ENCODE data around the gene GRK7.

Gene GRK7

DNA sequence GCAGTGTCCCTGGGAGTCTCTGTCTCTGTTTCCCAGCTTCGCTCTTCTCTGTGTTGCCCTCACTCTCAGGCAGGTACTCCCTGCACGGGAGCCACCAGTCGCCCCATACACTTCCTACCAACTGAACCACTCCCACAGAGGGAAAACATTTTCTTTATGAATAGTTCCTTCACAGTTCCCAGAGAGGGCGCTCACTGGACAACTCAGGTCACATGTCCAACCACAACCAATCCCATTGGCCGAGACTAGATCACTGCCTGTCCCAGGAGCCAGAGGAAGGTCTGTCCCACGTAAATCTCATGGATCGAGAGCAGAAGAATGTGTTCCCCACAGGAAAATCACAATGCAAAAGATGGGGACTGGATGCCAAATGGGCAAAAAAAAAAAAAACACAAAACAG lies 26.1 kb downstream of the GRK7 start:
- TF ChIP-seq, protein P1, sequence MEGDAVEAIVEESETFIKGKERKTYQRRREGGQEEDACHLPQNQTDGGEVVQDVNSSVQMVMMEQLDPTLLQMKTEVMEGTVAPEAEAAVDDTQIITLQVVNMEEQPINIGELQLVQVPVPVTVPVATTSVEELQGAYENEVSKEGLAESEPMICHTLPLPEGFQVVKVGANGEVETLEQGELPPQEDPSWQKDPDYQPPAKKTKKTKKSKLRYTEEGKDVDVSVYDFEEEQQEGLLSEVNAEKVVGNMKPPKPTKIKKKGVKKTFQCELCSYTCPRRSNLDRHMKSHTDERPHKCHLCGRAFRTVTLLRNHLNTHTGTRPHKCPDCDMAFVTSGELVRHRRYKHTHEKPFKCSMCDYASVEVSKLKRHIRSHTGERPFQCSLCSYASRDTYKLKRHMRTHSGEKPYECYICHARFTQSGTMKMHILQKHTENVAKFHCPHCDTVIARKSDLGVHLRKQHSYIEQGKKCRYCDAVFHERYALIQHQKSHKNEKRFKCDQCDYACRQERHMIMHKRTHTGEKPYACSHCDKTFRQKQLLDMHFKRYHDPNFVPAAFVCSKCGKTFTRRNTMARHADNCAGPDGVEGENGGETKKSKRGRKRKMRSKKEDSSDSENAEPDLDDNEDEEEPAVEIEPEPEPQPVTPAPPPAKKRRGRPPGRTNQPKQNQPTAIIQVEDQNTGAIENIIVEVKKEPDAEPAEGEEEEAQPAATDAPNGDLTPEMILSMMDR (IDR thresholded peaks at IDR 0.05; ENCODE audit: poor library complexity, severe bottlenecking) = no peak
- no peaks in the 10 kb centered on the region for H3K27me3 ChIP-seq (ENCODE audit: insufficient read depth, poor library complexity, severe bottlenecking)
- no peaks in the 10 kb centered on the region for H3K9me3 ChIP-seq (ENCODE audit: severe bottlenecking)
- H3K4me3 ChIP-seq (ENCODE audit: severe bottlenecking) = no peak overlapping the region
- H3K27ac ChIP-seq (ENCODE audit: poor library complexity, severe bottlenecking) = no peak overlapping the region
- DNase-seq (ENCODE audit: low spot score) = no peak
- H3K4me1 ChIP-seq (ENCODE audit: insufficient read depth, poor library complexity, severe bottlenecking) = no peaks in the 10 kb centered on the region
- no peaks in the 10 kb centered on the region for H3K36me3 ChIP-seq (ENCODE audit: low read depth)
- no peak for ATAC-seq (ENCODE audit: low read depth)

DNA sequence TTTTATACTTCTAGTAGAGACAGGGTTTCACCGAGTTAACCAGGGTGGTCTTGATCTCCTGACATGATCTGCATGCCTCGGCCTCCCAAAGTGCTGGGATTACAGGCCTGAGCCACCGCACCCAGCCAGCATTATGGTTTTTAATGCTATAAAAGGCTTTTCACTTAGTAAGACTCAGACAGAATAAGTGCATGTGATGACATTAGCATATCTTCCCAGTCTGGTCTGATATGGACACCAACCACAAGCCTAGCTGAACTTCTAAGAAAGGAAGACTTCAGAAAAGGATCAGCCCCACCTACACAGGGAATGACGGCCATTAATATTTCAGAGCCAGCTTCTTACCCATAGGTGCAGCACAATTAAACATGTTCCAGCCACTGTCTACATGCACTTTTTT lies 27.0 kb downstream of the GRK7 start:
- Histone ChIP-seq H3K9me3 (ENCODE audit: severe bottlenecking) (no peaks in the 10 kb centered on the region), H3K27me3 (ENCODE audit: insufficient read depth, poor library complexity, severe bottlenecking) (no peaks in the 10 kb centered on the region), H3K27ac (ENCODE audit: poor library complexity, severe bottlenecking) (no peak overlapping the region), H3K4me3 (ENCODE audit: severe bottlenecking) (no peak overlapping the region), H3K36me3 (ENCODE audit: low read depth) (no peaks in the 10 kb centered on the region), H3K4me1 (ENCODE audit: insufficient read depth, poor library complexity, severe bottlenecking) (no peaks in the 10 kb centered on the region)
- TF ChIP-seq, protein P1 (IDR thresholded peaks at IDR 0.05; ENCODE audit: poor library complexity, severe bottlenecking) = no peak
- DNase-seq (ENCODE audit: low spot score) = no peak
- ATAC-seq (ENCODE audit: low read depth) = no peak

DNA sequence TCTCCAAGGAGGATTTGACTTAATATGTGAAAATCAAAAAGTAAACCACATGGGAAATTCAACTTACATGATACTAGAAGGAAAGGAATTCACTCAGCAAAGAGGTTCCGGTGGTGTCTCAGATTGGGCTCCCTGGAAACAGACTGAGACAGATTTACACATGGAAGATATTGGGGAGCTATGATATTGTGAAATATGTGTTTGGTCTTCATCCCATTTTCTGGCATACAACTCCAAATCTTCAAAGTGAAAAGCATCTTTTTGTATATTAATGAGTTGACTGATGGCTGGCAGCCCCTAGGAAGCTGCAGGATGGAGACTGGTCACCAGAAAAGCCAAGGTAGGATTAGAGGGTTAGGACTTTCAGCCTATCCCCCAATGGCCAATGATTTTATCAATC lies 29.3 kb downstream of the GRK7 start:
- Histone ChIP-seq H3K27ac (ENCODE audit: poor library complexity, severe bottlenecking) (no peak overlapping the region), H3K36me3 (ENCODE audit: low read depth) (no peaks in the 10 kb centered on the region), H3K4me1 (ENCODE audit: insufficient read depth, poor library complexity, severe bottlenecking) (no peaks in the 10 kb centered on the region), H3K4me3 (ENCODE audit: severe bottlenecking) (no peak overlapping the region), H3K27me3 (ENCODE audit: insufficient read depth, poor library complexity, severe bottlenecking) (no peaks in the 10 kb centered on the region), H3K9me3 (ENCODE audit: severe bottlenecking) (no peaks in the 10 kb centered on the region)
- TF ChIP-seq, protein P1 (IDR thresholded peaks at IDR 0.05; ENCODE audit: poor library complexity, severe bottlenecking) = no peak
- DNase-seq (ENCODE audit: low spot score) (no peak), ATAC-seq (ENCODE audit: low read depth) (no peak)

DNA sequence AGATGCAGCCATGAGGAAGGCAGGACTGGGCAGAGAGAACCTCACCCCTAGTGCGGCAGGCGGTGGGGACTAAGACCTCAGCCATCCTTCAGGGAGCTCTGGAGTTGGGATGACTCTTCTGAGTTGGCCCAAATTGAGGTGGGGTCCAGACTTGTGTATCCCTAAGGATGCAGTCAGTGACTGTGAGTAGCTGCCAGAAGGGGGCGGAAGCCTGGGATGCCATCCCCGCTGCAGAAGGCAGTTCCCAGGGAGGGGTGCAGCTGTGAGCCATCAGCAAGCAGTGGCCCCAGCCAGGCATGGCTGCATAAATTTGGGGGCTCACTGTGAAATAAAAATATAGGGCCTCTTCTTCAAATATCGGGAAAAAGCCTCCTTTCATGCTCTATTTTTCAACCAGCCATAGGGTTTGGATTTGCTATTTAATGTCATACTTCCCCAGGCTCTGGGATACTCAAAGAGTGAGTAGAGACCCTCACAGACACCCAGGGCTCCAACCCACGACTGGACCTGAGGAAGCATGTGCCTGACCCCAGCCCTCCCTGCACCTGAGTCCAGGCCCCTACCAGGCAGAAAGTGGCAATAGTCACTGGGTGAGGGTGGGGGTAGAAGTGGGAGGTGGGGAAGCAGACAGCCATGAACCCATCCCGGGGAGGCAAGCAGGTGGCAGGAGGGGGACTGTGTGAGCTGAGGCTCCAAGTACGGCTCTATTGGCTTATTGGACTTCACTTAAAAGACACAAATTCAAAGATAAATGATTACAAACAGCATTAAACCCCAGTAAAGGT lies 30.5 kb downstream of the GRK7 start:
- DNase-seq (ENCODE audit: low spot score) (no peak), ATAC-seq (ENCODE audit: low read depth) (no peak)
- TF ChIP-seq, protein P1 (IDR thresholded peaks at IDR 0.05; ENCODE audit: poor library complexity, severe bottlenecking) = no peak
- no peak overlapping the region for H3K4me3 ChIP-seq (ENCODE audit: severe bottlenecking)
- H3K4me1 ChIP-seq (ENCODE audit: insufficient read depth, poor library complexity, severe bottlenecking) = no peaks in the 10 kb centered on the region
- H3K27me3 ChIP-seq (ENCODE audit: insufficient read depth, poor library complexity, severe bottlenecking) = no peaks in the 10 kb centered on the region
- no peak overlapping the region for H3K27ac ChIP-seq (ENCODE audit: poor library complexity, severe bottlenecking)
- no peaks in the 10 kb centered on the region for H3K36me3 ChIP-seq (ENCODE audit: low read depth)
- H3K9me3 ChIP-seq (ENCODE audit: severe bottlenecking) = no peaks in the 10 kb centered on the region

DNA sequence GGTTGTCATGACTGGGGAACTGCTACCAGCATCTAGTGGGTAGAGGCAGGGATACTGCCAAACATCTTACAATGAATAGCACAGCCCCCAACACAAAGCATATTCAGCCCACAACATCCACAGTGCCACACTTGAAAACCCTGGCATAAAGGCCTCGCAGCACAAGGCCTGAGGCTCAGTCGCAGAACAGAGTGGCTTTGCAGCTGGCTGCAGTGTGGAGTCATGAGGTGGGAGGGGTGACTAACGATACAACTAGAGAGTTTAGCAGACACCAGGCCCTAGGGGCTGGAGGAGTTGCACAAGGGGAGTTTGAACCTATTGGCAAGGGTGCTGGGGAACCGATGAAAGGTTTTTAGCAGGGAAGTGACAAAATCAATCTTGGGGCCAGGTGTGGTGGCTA lies 32.1 kb downstream of the GRK7 start:
- Histone ChIP-seq H3K4me3 (ENCODE audit: severe bottlenecking) (no peak overlapping the region), H3K36me3 (ENCODE audit: low read depth) (no peaks in the 10 kb centered on the region), H3K9me3 (ENCODE audit: severe bottlenecking) (no peaks in the 10 kb centered on the region), H3K27ac (ENCODE audit: poor library complexity, severe bottlenecking) (no peak overlapping the region), H3K4me1 (ENCODE audit: insufficient read depth, poor library complexity, severe bottlenecking) (no peaks in the 10 kb centered on the region), H3K27me3 (ENCODE audit: insufficient read depth, poor library complexity, severe bottlenecking) (no peaks in the 10 kb centered on the region)
- ATAC-seq (ENCODE audit: low read depth) (no peak), DNase-seq (ENCODE audit: low spot score) (no peak)
- TF ChIP-seq, protein P1 (IDR thresholded peaks at IDR 0.05; ENCODE audit: poor library complexity, severe bottlenecking) = no peak
